ENCODE results near the gene PRR5L. TPM values are rescaled to one million over a fixed set of nuclear protein-coding genes. Genes with fewer than 3 reads are reported as not detected.

The PRR5L gene
- total and polyA plus RNA-seq, 9 donors: 5.9 to 56.3 (median 22.1) TPM

DNA sequence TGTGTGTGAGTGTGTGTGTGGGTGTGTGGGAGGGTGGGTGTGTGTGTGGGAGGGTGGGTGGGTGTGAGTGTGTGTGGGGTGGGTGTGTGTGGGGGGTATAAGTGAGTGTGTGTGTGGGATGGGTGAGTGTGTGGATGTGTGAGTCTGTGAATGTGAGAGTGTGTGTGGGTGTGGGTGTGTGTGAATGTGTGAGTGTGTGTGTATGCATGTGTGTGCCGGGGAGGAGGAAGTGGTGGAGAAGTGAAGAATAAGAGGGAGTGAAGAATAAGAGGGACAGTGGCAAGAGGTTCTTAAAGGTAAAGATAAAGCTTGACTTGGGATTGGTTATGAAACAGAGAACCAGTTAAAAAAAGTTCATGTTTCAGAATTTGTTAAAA is 54.0 kb downstream of the PRR5L start:
- H3K4me3 ChIP-seq: no peak overlapping the region
- DNase-seq: no peak
- H3K27me3 ChIP-seq: no peaks in the 10 kb centered on the region
- no peak overlapping the region for H3K27ac ChIP-seq
- no peaks in the 10 kb centered on the region for H3K9me3 ChIP-seq
- no peak for TF ChIP-seq EP300 (IDR thresholded peaks at IDR 0.05)
- no peak for TF ChIP-seq CTCF (IDR thresholded peaks at IDR 0.05)
- no peak for TF ChIP-seq POLR2A (IDR thresholded peaks at IDR 0.05)
- WGBS, 3 donors: 61 to 70% (median 70%) methylated on average over 1 of the region's 1 CpG
- intact Hi-C loops (cut with DNase I): no loop called here
- no peaks in the 10 kb centered on the region for H3K36me3 ChIP-seq
- H3K4me1 ChIP-seq (ENCODE audit: insufficient read depth): no peaks in the 10 kb centered on the region

DNA sequence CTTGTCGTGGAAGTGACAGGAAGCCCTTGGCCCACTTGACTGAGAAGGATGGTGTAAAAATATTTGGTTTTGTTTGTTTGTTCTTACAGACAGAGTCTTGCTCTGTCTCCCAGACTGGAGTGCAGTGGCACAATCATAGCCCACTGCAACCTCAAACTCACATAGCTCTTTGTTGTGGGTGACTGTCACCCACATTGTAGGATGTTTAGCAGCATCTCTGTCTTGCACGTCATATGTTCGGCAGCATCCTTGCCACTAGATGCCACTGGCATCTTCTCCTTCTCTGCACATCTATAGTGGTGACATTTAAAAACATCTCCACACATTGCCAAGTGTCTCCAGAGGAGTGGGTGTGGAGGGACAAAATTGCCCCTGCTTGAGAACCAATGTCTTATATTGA is 56.8 kb downstream of the PRR5L start:
- Histone ChIP-seq H3K4me3 (no peak overlapping the region), H3K4me1 (ENCODE audit: insufficient read depth) (no peaks in the 10 kb centered on the region), H3K27ac (no peak overlapping the region), H3K36me3 (no peaks in the 10 kb centered on the region), H3K9me3 (no peaks in the 10 kb centered on the region), H3K27me3 (no peaks in the 10 kb centered on the region)
- DNase-seq: no peak
- no peak for TF ChIP-seq EP300 (IDR thresholded peaks at IDR 0.05)
- no peak for TF ChIP-seq CTCF (IDR thresholded peaks at IDR 0.05)
- TF ChIP-seq POLR2A (IDR thresholded peaks at IDR 0.05): no peak
- intact Hi-C loops (cut with DNase I): no loop called here
- WGBS, 3 donors: 91 to 97% (median 91%) methylated on average over 3 of the region's 3 CpGs

DNA sequence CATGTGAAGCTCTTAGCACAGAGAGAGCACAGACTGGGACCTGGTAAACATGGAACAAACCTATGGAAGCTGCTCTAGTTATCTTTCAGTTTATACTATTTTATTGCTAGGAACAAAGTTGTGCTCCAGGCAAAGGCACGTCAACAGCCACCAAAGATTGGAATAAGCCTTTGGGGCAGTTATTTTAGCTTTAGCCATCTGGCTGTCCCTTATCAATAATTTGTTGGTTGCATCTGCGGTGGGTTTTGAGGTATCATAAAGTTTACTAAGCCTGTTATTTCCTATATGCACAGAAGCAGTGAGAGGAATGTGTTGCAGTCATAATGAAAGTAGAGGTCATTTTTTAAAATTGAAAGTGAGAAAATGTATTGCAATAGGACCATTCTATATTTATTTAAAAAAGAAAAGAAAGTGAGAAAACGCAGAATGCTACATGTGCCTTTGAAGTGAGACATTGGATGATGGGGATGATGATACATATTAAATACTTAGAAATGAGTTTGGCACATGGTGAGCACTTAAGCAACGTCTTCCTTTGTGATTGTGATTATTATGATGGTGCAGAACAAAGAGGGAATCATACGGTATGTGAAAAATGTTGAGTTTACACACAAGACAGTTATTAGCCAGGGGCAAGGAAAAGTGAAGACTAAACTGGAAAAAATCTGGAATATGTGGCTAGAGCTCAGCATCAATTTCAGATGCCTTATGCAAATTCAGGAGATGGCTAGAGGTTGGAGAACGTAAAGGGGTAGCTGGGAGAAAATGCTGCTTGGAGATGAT is 58.3 kb downstream of the PRR5L start:
- H3K36me3 ChIP-seq: no peaks in the 10 kb centered on the region
- no peak for DNase-seq
- H3K4me1 ChIP-seq (ENCODE audit: insufficient read depth): no peaks in the 10 kb centered on the region
- WGBS, 3 donors: 20 to 36% (median 28%) methylated on average over 6 of the region's 6 CpGs
- no peaks in the 10 kb centered on the region for H3K27me3 ChIP-seq
- TF ChIP-seq CTCF (IDR thresholded peaks at IDR 0.05) (no peak), POLR2A (IDR thresholded peaks at IDR 0.05) (no peak)
- H3K9me3 ChIP-seq: no peaks in the 10 kb centered on the region
- intact Hi-C loops (cut with DNase I): no loop called here
- no peak overlapping the region for H3K27ac ChIP-seq
- no peak overlapping the region for H3K4me3 ChIP-seq

- H3K27ac ChIP-seq: no peak overlapping the region
- H3K4me1 ChIP-seq (ENCODE audit: insufficient read depth): no peaks in the 10 kb centered on the region
- TF ChIP-seq CTCF (IDR thresholded peaks at IDR 0.05): no peak
- TF ChIP-seq POLR2A (IDR thresholded peaks at IDR 0.05): no peak
- no peak for TF ChIP-seq EP300 (IDR thresholded peaks at IDR 0.05)
- WGBS, 3 donors: 90 to 98% (median 92%) methylated on average over 2 of the region's 2 CpGs
- H3K9me3 ChIP-seq: no peaks in the 10 kb centered on the region
- H3K36me3 ChIP-seq: no peaks in the 10 kb centered on the region
- intact Hi-C loops (cut with DNase I): no loop called here
- no peaks in the 10 kb centered on the region for H3K27me3 ChIP-seq
- no peak overlapping the region for H3K4me3 ChIP-seq
- DNase-seq: no peak
Measured at GRCh38 chr11:36356201-36356600, 60.1 kb downstream of the PRR5L start.

Data from ovary (tissue), 9 donors.